Neural progenitor cell (in vitro differentiated cells): ENCODE data around the gene OBSL1. TPM values are rescaled to one million over a fixed set of nuclear protein-coding genes. Genes with fewer than 3 reads are reported as not detected.

ENCODE experiments used
- DNase-seq: peaks from one replicate; pipeline ENCODE4 v3.0.0-alpha.2; 2016; ENCODE audit warnings: low spot score
- H2AFZ ChIP-seq: fragments of 200-600 bp; sonication (generic); replicated peaks from 2 replicates; pipeline ENCODE4 v1.6.1; 2016; ENCODE audit warnings: antibody characterized with exemption
- H3F3A ChIP-seq: fragments of 200-600 bp; sonication (generic); 2 replicates; pipeline ENCODE4 v1.6.1; 2016; ENCODE audit warnings: antibody characterized with exemption, low read depth
- H3K27ac ChIP-seq: fragments of 200-600 bp; sonication (generic); 2 replicates; pipeline ENCODE4 v1.5.1; 2016; ENCODE audit warnings: mild to moderate bottlenecking
- H3K27me3 ChIP-seq: fragments of 200-600 bp; sonication (generic); 2 replicates; pipeline ENCODE4 v1.6.1; 2016; ENCODE audit warnings: mild to moderate bottlenecking, moderate library complexity
- H3K36me3 ChIP-seq: fragments of 200-600 bp; sonication (generic); 2 replicates; pipeline ENCODE4 v1.5.1; 2016
- H3K4me1 ChIP-seq: fragments of 200-600 bp; sonication (generic); 2 replicates; pipeline ENCODE4 v1.6.1; 2016; ENCODE audit warnings: mixed run types
- H3K4me2 ChIP-seq: fragments of 200-600 bp; sonication (generic); 2 replicates; pipeline ENCODE4 v1.6.1; 2016
- H3K4me3 ChIP-seq: fragments of 200-600 bp; sonication (generic); 2 replicates; pipeline ENCODE4 v1.5.1; 2016
- H3K79me2 ChIP-seq: fragments of 200-600 bp; sonication (generic); 2 replicates; pipeline ENCODE4 v1.6.1; 2016; ENCODE audit warnings: low read depth
- H3K9ac ChIP-seq: fragments of 200-600 bp; sonication (generic); 2 replicates; pipeline ENCODE4 v1.6.1; 2016
- H3K9me3 ChIP-seq: fragments of 200-600 bp; sonication (generic); 2 replicates; pipeline ENCODE4 v1.5.1; 2016; ENCODE audit warnings: low read depth
- H4K20me1 ChIP-seq: fragments of 200-600 bp; sonication (generic); 2 replicates; pipeline ENCODE4 v1.6.1; 2016; ENCODE audit warnings: low read depth
- H3K27ac Mint-ChIP-seq: 3 replicates; pipeline ENCODE4 v1.8.0; 2021; ENCODE audit warnings: mixed read lengths
- H3K27me3 Mint-ChIP-seq: 2 replicates; pipeline ENCODE4 v1.8.0; 2022; ENCODE audit warnings: low read depth, mild to moderate bottlenecking, inconsistent platforms, moderate library complexity, mixed read lengths; ENCODE audit not compliant: insufficient read depth
- H3K36me3 Mint-ChIP-seq: 3 replicates; pipeline ENCODE4 v1.8.0; 2021; ENCODE audit warnings: mixed read lengths
- H3K4me1 Mint-ChIP-seq: 3 replicates; pipeline ENCODE4 v1.8.0; 2021; ENCODE audit warnings: mixed read lengths
- H3K4me3 Mint-ChIP-seq: 3 replicates; pipeline ENCODE4 v1.8.0; 2021; ENCODE audit warnings: mild to moderate bottlenecking, moderate library complexity, mixed read lengths
- H3K9me3 Mint-ChIP-seq: 3 replicates; pipeline ENCODE4 v1.8.0; 2020; ENCODE audit warnings: mixed read lengths
- CTCF ChIP-seq: fragments of 200-600 bp; sonication (generic); IDR thresholded peaks from 2 replicates; pipeline ENCODE4 v1.5.1; 2017; ENCODE audit warnings: antibody characterized with exemption, mild to moderate bottlenecking
- EZH2 ChIP-seq: fragments of 200-600 bp; sonication (generic); IDR thresholded peaks from 2 replicates; pipeline ENCODE4 v1.6.1; 2017; ENCODE audit warnings: antibody characterized with exemption, mild to moderate bottlenecking, moderate library complexity
- EZH2phosphoT487 ChIP-seq: fragments of 200-600 bp; sonication (generic); IDR thresholded peaks from 2 replicates; pipeline ENCODE4 v1.6.1; 2017; ENCODE audit warnings: antibody characterized with exemption
- total RNA-seq: library from RNA; depleted of rRNA; stranded (reverse); fragments of >200 nt; gene quantifications from 2 replicates; pipeline ENCODE4 v1.2.3, GENCODE V29; 2015; ENCODE audit warnings: low replicate concordance

Gene OBSL1
- total RNA-seq, 1 donor from 2014 or later = 31.0 TPM

GRCh38 chr2:219526320-219527075, 44.8 kb downstream of the OBSL1 start:
- no peak overlapping the region for H2AFZ ChIP-seq
- peaks cover 66% of the 10 kb centered on the region for H3K4me1 Mint-ChIP-seq

GRCh38 chr2:219525533-219526232, 45.7 kb downstream of the OBSL1 start:
- peak overlapping the region; percentile 72 for H3K4me3 Mint-ChIP-seq

More at GRCh38 chr2:219526320-219527075, 44.8 kb downstream of the OBSL1 start:
- Mint-ChIP-seq H3K36me3 (no peaks in the 10 kb centered on the region), H3K9me3 (peaks cover 2% of the 10 kb centered on the region), H3K27ac (peak overlapping the region; percentile 79), H3K4me3 (peak overlapping the region; percentile 72), H3K27me3 (peaks cover 29% of the 10 kb centered on the region)
- peaks cover 56% of the 10 kb centered on the region for H3K27me3 ChIP-seq
- no peak overlapping the region for H3K9ac ChIP-seq
- H3K9me3 ChIP-seq = no peaks in the 10 kb centered on the region
- H3K79me2 ChIP-seq = no peaks in the 10 kb centered on the region
- H4K20me1 ChIP-seq = peaks cover 15% of the 10 kb centered on the region
- H3K4me3 ChIP-seq = no peak overlapping the region
- no peak overlapping the region for H3K27ac ChIP-seq
- peak overlapping the region; percentile 67 for H3K4me2 ChIP-seq
- peak; percentile 28 for DNase-seq
- H3K4me1 ChIP-seq = peaks cover 57% of the 10 kb centered on the region
- no peak for TF ChIP-seq EZH2
- no peak for TF ChIP-seq CTCF
- TF ChIP-seq EZH2phosphoT487 = no peak
- H3F3A ChIP-seq = peaks cover 52% of the 10 kb centered on the region
- no peaks in the 10 kb centered on the region for H3K36me3 ChIP-seq

GRCh38 chr2:219524817-219525216, 46.5 kb downstream of the OBSL1 start:
- Histone ChIP-seq H3K4me3 (no peak overlapping the region), H3K36me3 (no peaks in the 10 kb centered on the region), H3K9me3 (no peaks in the 10 kb centered on the region), H3F3A (peaks cover 52% of the 10 kb centered on the region), H3K79me2 (no peaks in the 10 kb centered on the region), H3K9ac (no peak overlapping the region), H2AFZ (no peak overlapping the region), H3K4me1 (peaks cover 69% of the 10 kb centered on the region), H4K20me1 (peaks cover 15% of the 10 kb centered on the region), H3K4me2 (no peak overlapping the region), H3K27me3 (peaks cover 48% of the 10 kb centered on the region), H3K27ac (no peak overlapping the region)
- no peaks in the 10 kb centered on the region for H3K9me3 Mint-ChIP-seq
- no peak for DNase-seq
- no peak overlapping the region for H3K4me3 Mint-ChIP-seq
- TF ChIP-seq EZH2phosphoT487 (no peak), CTCF (no peak), EZH2 (no peak)
- H3K4me1 Mint-ChIP-seq = peaks cover 74% of the 10 kb centered on the region
- H3K27ac Mint-ChIP-seq = peak overlapping the region; percentile 11
- no peaks in the 10 kb centered on the region for H3K36me3 Mint-ChIP-seq
- peaks cover 33% of the 10 kb centered on the region for H3K27me3 Mint-ChIP-seq

More at GRCh38 chr2:219525533-219526232, 45.7 kb downstream of the OBSL1 start:
- H3K9me3 ChIP-seq = no peaks in the 10 kb centered on the region
- H3K9me3 Mint-ChIP-seq = peaks cover under 1% of the 10 kb centered on the region
- TF ChIP-seq EZH2phosphoT487 (no peak), EZH2 (no peak), CTCF (no peak)
- peaks cover 65% of the 10 kb centered on the region for H3K4me1 ChIP-seq
- no peaks in the 10 kb centered on the region for H3K36me3 ChIP-seq
- H3K36me3 Mint-ChIP-seq = no peaks in the 10 kb centered on the region
- H2AFZ ChIP-seq = no peak overlapping the region
- DNase-seq = peak; percentile 91
- peak overlapping the region; percentile 11 for H3K27ac Mint-ChIP-seq
- H3F3A ChIP-seq = peaks cover 52% of the 10 kb centered on the region
- peaks cover 52% of the 10 kb centered on the region for H3K27me3 ChIP-seq
- H3K4me2 ChIP-seq = peak overlapping the region; percentile 67
- H3K9ac ChIP-seq = no peak overlapping the region
- peaks cover 29% of the 10 kb centered on the region for H3K27me3 Mint-ChIP-seq
- no peak overlapping the region for H3K4me3 ChIP-seq
- H3K27ac ChIP-seq = no peak overlapping the region
- peaks cover 73% of the 10 kb centered on the region for H3K4me1 Mint-ChIP-seq
- peaks cover 15% of the 10 kb centered on the region for H4K20me1 ChIP-seq
- no peaks in the 10 kb centered on the region for H3K79me2 ChIP-seq
